Gastrocnemius medialis (tissue), 4 donors: Measurements from ENCODE around the gene JHY. TPM values are rescaled to one million over a fixed set of nuclear protein-coding genes. Genes with fewer than 3 reads are reported as not detected.

Source experiments
- ATAC-seq, 2 donors: fragments of 150-250 bp; one replicate each; pipeline ENCODE4 v1.9.1; 2016
- DNase-seq, 2 donors: peaks; one replicate each; pipeline ENCODE4 v3.0.0-alpha.2; 2019
- H3K27ac ChIP-seq, 4 donors: fragments of 200-600 bp; sonication (generic); 1 replicate in 1 of 4; 2 replicates in 3 of 4; pipeline ENCODE4 v1.5.1; 2016 to 2018; ENCODE audit warnings: mild to moderate bottlenecking in 2 of 4, moderate library complexity in 1 of 4
- H3K27me3 ChIP-seq, 3 donors: fragments of 200-600 bp; sonication (generic) in 2 of 3; 1 replicate in 1 of 3; 2 replicates in 2 of 3; pipeline versions ENCODE4 v1.5.1 to v1.6.0; 2016 to 2019; ENCODE audit warnings: mild to moderate bottlenecking in 1 of 3, moderate library complexity in 1 of 3
- H3K36me3 ChIP-seq, 2 donors: fragments of 200-600 bp; sonication (generic) in 1 of 2; one replicate each; pipeline ENCODE4 v1.5.1; 2017 to 2018
- H3K4me1 ChIP-seq, 2 donors: fragments of 200-600 bp; sonication (generic) in 1 of 2; one replicate each; pipeline ENCODE4 v1.5.1; 2016 to 2017; ENCODE audit warnings: mild to moderate bottlenecking in 2 of 2
- H3K4me3 ChIP-seq, 4 donors: fragments of 200-600 bp; sonication (generic) in 3 of 4; 1 replicate in 1 of 4; 2 replicates in 3 of 4; pipeline ENCODE4 v1.5.1; 2016 to 2019; ENCODE audit warnings: mild to moderate bottlenecking in 2 of 4
- H3K9me3 ChIP-seq, 3 donors: fragments of 200-600 bp; sonication (generic) in 2 of 3; 1 replicate in 1 of 3; 2 replicates in 2 of 3; pipeline ENCODE4 v1.5.1; 2016 to 2019
- CTCF ChIP-seq, 5 experiments: fragments of 450-650 bp in 3 of 5; fragments of 200-600 bp in 2 of 5; sonication (generic) in 2 of 5; IDR thresholded peaks in 4 of 5; conservative IDR thresholded peaks in 1 of 5; 1 replicate in 4 of 5; 2 replicates in 1 of 5; pipeline ENCODE4 v1.5.1; 2016 to 2019; ENCODE audit warnings: antibody characterized with exemption in 5 of 5, mild to moderate bottlenecking in 3 of 5, moderate library complexity in 3 of 5
- POLR2A ChIP-seq, 2 donors: fragments of 450-650 bp; IDR thresholded peaks; one replicate each; pipeline ENCODE4 v1.6.1; 2017; ENCODE audit warnings: antibody characterized with exemption in 2 of 2, mild to moderate bottlenecking in 2 of 2, moderate library complexity in 2 of 2
- in situ Hi-C, 4 donors: fragments of 200-750 bp; cut with MboI; loops; one replicate each; pipeline versions ENCODE4 v1.15.0 to v1.8.0; 2017; ENCODE audit warnings: low sequenced_read_pairs in 4 of 4
- intact Hi-C: fragments of 100-400 bp; cut with DNase I; formaldehyde crosslinking; loops from one replicate; pipeline ENCODE4 v1.15.1; 2023; ENCODE audit warnings: low total_unique reads
- total RNA-seq, 4 donors: library from RNA; depleted of rRNA; stranded (reverse); fragments of >200 nt; gene quantifications; one replicate each; pipeline versions ENCODE4 v1.1.0 to v1.2.3, GENCODE V29; 2016

Gene JHY
- total RNA-seq, 4 donors from 2014 or later = 0.16 to 1.3 (median 0.22) TPM

GRCh38 chr11:122883646-122883979 lies 1.1 kb downstream of the JHY start:
- H3K36me3 ChIP-seq = no peaks in the 10 kb centered on the region
- in situ Hi-C loops = no loop called here
- peak overlapping the region in 1 of 4 donors; percentile 6 for H3K27ac ChIP-seq

DNA sequence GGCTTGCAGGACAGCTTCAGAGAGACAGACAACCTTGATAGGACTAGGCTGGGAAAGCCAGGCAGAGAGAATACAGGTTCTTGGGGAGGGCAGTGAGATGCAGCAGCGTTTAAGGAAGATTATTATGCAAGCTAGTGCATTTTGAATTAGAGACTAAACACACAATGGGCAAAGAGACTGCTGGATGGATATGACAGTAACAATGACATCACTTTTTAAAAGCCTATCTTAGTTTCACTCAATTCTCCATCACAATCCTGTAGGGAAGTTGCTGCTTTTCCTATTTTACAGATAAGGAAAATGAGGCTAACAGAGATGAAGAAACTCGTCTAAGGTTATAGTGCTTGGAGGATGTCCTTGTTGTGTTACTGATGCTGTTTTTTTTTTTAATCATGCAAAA lies 5.6 kb downstream of the JHY start:
- DNase-seq (no peak), ATAC-seq (no peak)
- Histone ChIP-seq H3K9me3 (no peaks in the 10 kb centered on the region), H3K4me1 (no peaks in the 10 kb centered on the region), H3K36me3 (no peaks in the 10 kb centered on the region), H3K27me3 (peaks cover 3 to 5% (median 3%) of the 10 kb centered on the region in 3 donors), H3K27ac (no peak overlapping the region), H3K4me3 (no peak overlapping the region)
- TF ChIP-seq POLR2A (IDR thresholded peaks at IDR 0.05) (no peak), CTCF (IDR thresholded peaks at IDR 0.05 in 4 of 5, conservative IDR thresholded peaks at IDR 0.05 in 1 of 5) (no peak)
- in situ Hi-C loops (no loop called here), intact Hi-C loops (no loop called here)

More at GRCh38 chr11:122883646-122883979, 1.1 kb downstream of the JHY start:
- Histone ChIP-seq H3K4me3 (peak overlapping the region; percentile 49 to 75 (median 58)), H3K9me3 (no peaks in the 10 kb centered on the region), H3K27me3 (peaks cover 24 to 30% (median 30%) of the 10 kb centered on the region in 3 donors), H3K4me1 (peaks cover 0 to 4% of the 10 kb centered on the region in 2 donors)
- DNase-seq = no peak
- ATAC-seq = no peak
- intact Hi-C loops = no loop called here
- no peak for TF ChIP-seq CTCF (IDR thresholded peaks at IDR 0.05 in 4 of 5, conservative IDR thresholded peaks at IDR 0.05 in 1 of 5)
- no peak for TF ChIP-seq POLR2A (IDR thresholded peaks at IDR 0.05)

DNA sequence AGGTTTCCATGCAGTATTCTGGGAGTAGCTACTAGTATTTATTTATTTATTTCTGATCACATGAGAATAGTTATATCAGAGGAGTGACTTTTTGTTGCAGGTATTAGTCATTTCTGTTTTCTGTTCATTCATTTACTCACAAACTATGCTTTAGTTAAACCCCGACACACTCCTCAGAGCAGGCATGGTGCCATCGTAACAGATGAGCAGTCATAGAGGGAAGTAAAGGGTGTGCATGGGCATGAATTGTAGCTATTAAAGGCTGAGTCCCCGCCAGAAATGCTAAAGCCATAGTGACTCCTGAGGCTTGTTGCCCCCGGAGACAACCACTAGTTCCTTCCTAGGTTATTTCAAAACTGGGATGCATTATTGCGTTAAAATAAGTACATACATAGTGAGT lies 10.6 kb downstream of the JHY start:
- no peak overlapping the region for H3K4me3 ChIP-seq
- TF ChIP-seq CTCF (IDR thresholded peaks at IDR 0.05 in 4 of 5, conservative IDR thresholded peaks at IDR 0.05 in 1 of 5) (no peak), POLR2A (IDR thresholded peaks at IDR 0.05) (no peak)
- H3K36me3 ChIP-seq = no peaks in the 10 kb centered on the region
- in situ Hi-C loops = no loop called here
- H3K4me1 ChIP-seq = no peaks in the 10 kb centered on the region
- ATAC-seq (no peak), DNase-seq (no peak)
- no peaks in the 10 kb centered on the region for H3K27me3 ChIP-seq
- intact Hi-C loops = no loop called here
- H3K9me3 ChIP-seq = no peaks in the 10 kb centered on the region
- no peak overlapping the region for H3K27ac ChIP-seq

- H3K27ac ChIP-seq = no peak overlapping the region
- no peaks in the 10 kb centered on the region for H3K36me3 ChIP-seq
- no peak overlapping the region for H3K4me3 ChIP-seq
- in situ Hi-C loops (no loop called here), intact Hi-C loops (no loop called here)
- DNase-seq = no peak
- TF ChIP-seq CTCF (IDR thresholded peaks at IDR 0.05 in 4 of 5, conservative IDR thresholded peaks at IDR 0.05 in 1 of 5) (no peak), POLR2A (IDR thresholded peaks at IDR 0.05) (no peak)
- no peaks in the 10 kb centered on the region for H3K27me3 ChIP-seq
- H3K9me3 ChIP-seq = no peaks in the 10 kb centered on the region
- ATAC-seq = no peak
- no peaks in the 10 kb centered on the region for H3K4me1 ChIP-seq
Observed at GRCh38 chr11:122895563-122895962, 13.0 kb downstream of the JHY start.

GRCh38 chr11:122897606-122898210 lies 15.1 kb downstream of the JHY start:
- Histone ChIP-seq H3K4me3 (no peak overlapping the region), H3K9me3 (no peaks in the 10 kb centered on the region), H3K4me1 (no peaks in the 10 kb centered on the region), H3K27me3 (no peaks in the 10 kb centered on the region), H3K27ac (no peak overlapping the region), H3K36me3 (no peaks in the 10 kb centered on the region)
- intact Hi-C loops (no loop called here), in situ Hi-C loops (no loop called here)
- TF ChIP-seq CTCF (IDR thresholded peaks at IDR 0.05 in 4 of 5, conservative IDR thresholded peaks at IDR 0.05 in 1 of 5) (no peak), POLR2A (IDR thresholded peaks at IDR 0.05) (no peak)
- DNase-seq (no peak), ATAC-seq (no peak)
